DND-41 (cell line): ENCODE measurements around the gene ADAMTSL2.
"Not testable (repeated sequence)": the region's sequence is repeated elsewhere in the genome, so short reads cannot be mapped to it uniquely, and the experiment has no call there.

Experiments used
- ATAC-seq: fragments of 200-7000 bp; cut with Tn5 transposase; 3 replicates; pipeline ENCODE4 v1.9.1; 2021; ENCODE audit warnings: low read depth; ENCODE audit not compliant: insufficient read depth
- DNase-seq: peaks from one replicate; pipeline ENCODE4 v3.0.0-alpha.2; 2020
- H2AFZ ChIP-seq: 2 replicates; pipeline ENCODE4 v1.6.0; 2012; ENCODE audit warnings: low read depth, low read length
- H3K27ac ChIP-seq: 2 replicates; pipeline ENCODE4 v1.5.1; 2012; ENCODE audit warnings: low read length, inconsistent platforms
- H3K27me3 ChIP-seq: fragments of 200-600 bp; sonication (generic); 2 replicates; pipeline ENCODE4 v1.6.0; 2012; ENCODE audit warnings: low read length, mild to moderate bottlenecking, inconsistent platforms; ENCODE audit not compliant: insufficient read depth, poor library complexity
- H3K36me3 ChIP-seq: 2 replicates; pipeline ENCODE4 v1.5.1; 2012; ENCODE audit warnings: low read length, inconsistent platforms; ENCODE audit not compliant: insufficient read depth
- H3K4me1 ChIP-seq: 2 replicates; pipeline ENCODE4 v1.5.1; 2012; ENCODE audit warnings: mild to moderate bottlenecking, low read length; ENCODE audit not compliant: insufficient read depth
- H3K4me2 ChIP-seq: 2 replicates; pipeline ENCODE4 v1.6.0; 2012; ENCODE audit warnings: mild to moderate bottlenecking, moderate library complexity, low read length, inconsistent platforms; ENCODE audit not compliant: insufficient read depth
- H3K4me3 ChIP-seq, 2 experiments: fragments of 200-600 bp in 1 of 2; shearing (Covaris generic) in 1 of 2; 2 replicates each; pipeline ENCODE4 v1.5.1; 2012 to 2016; ENCODE audit warnings: inconsistent platforms in 2 of 2, low read length in 2 of 2, mild to moderate bottlenecking in 2 of 2, low read depth in 1 of 2, moderate library complexity in 1 of 2
- H3K79me2 ChIP-seq: 2 replicates; pipeline ENCODE4 v1.6.0; 2012; ENCODE audit warnings: low read length, inconsistent platforms; ENCODE audit not compliant: insufficient read depth
- H3K9ac ChIP-seq: 2 replicates; pipeline ENCODE4 v1.6.0; 2012; ENCODE audit warnings: low read depth, mild to moderate bottlenecking, inconsistent platforms, low read length, moderate library complexity
- H3K9me3 ChIP-seq: 2 replicates; pipeline ENCODE4 v1.5.1; 2012; ENCODE audit warnings: low read length, moderate library complexity, mild to moderate bottlenecking, inconsistent platforms; ENCODE audit not compliant: insufficient read depth, severe bottlenecking
- H4K20me1 ChIP-seq: 2 replicates; pipeline ENCODE4 v1.6.0; 2012; ENCODE audit warnings: low read length; ENCODE audit not compliant: insufficient read depth
- EZH2 ChIP-seq: IDR thresholded peaks from 3 replicates; pipeline ENCODE4 v1.6.1; 2012; ENCODE audit warnings: borderline replicate concordance, low read depth, mild to moderate bottlenecking, moderate library complexity, low read length, inconsistent platforms; ENCODE audit not compliant: severe bottlenecking
- TF ChIP-seq, protein P1 (sequence below): IDR thresholded peaks from 2 replicates; pipeline ENCODE4 v1.5.1; 2012; ENCODE audit warnings: borderline replicate concordance, low read length, moderate library complexity, mild to moderate bottlenecking; ENCODE audit not compliant: poor library complexity, severe bottlenecking; ENCODE audit errors: extremely low read depth

Gene ADAMTSL2

DNA sequence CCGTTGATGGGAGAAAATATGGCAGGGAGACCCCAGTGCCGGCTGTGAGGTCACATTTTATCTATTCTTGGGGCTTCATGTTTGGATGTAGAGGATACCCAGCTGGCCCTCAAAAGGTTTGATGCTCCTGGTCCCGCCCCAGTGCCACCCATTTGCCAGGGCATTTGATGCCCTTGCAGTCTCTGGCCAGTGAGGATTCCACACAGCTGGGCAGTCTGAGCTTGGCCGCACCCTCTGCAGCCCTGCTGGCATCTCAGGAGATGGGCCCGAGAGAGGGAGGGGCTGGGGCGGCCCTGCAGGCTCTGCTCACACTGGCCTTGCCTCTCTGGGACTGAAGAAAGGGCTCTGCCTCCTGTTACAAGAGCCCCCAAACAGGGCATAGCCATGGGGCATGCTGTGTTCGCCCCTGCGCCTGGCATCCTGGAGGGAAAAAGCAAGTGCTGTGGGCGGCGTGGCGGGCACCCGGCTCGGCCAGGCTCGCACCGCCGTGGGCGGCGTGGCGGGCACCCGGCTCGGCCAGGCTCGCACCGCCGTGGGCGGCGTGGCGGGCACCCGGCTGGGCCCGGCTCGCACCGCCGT is 27.6 kb downstream of the ADAMTSL2 start:
- Histone ChIP-seq H3K27me3 (no peaks in the 10 kb centered on the region), H3K36me3 (no peaks in the 10 kb centered on the region), H3K27ac (no peak overlapping the region), H3K9me3 (no peaks in the 10 kb centered on the region), H3K4me3 (no peak overlapping the region), H4K20me1 (no peaks in the 10 kb centered on the region), H3K4me1 (no peaks in the 10 kb centered on the region), H3K4me2 (no peak overlapping the region), H2AFZ (no peak overlapping the region), H3K79me2 (no peaks in the 10 kb centered on the region), H3K9ac (no peak overlapping the region)
- ATAC-seq = no peak
- TF ChIP-seq, protein P1, sequence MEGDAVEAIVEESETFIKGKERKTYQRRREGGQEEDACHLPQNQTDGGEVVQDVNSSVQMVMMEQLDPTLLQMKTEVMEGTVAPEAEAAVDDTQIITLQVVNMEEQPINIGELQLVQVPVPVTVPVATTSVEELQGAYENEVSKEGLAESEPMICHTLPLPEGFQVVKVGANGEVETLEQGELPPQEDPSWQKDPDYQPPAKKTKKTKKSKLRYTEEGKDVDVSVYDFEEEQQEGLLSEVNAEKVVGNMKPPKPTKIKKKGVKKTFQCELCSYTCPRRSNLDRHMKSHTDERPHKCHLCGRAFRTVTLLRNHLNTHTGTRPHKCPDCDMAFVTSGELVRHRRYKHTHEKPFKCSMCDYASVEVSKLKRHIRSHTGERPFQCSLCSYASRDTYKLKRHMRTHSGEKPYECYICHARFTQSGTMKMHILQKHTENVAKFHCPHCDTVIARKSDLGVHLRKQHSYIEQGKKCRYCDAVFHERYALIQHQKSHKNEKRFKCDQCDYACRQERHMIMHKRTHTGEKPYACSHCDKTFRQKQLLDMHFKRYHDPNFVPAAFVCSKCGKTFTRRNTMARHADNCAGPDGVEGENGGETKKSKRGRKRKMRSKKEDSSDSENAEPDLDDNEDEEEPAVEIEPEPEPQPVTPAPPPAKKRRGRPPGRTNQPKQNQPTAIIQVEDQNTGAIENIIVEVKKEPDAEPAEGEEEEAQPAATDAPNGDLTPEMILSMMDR = no peak
- TF ChIP-seq EZH2 = no peak
- DNase-seq = no peak

- no peaks in the 10 kb centered on the region for H3K79me2 ChIP-seq
- H3K27me3 ChIP-seq = no peaks in the 10 kb centered on the region
- no peak overlapping the region for H3K9ac ChIP-seq
- H3K36me3 ChIP-seq = no peaks in the 10 kb centered on the region
- no peak overlapping the region for H3K4me2 ChIP-seq
- H3K4me3 ChIP-seq = no peak overlapping the region
- no peak overlapping the region for H2AFZ ChIP-seq
- ATAC-seq (no peak), DNase-seq (no peak)
- no peaks in the 10 kb centered on the region for H3K4me1 ChIP-seq
- H3K27ac ChIP-seq = no peak overlapping the region
- TF ChIP-seq, protein P1 = no peak
- no peak for TF ChIP-seq EZH2
- H3K9me3 ChIP-seq = no peaks in the 10 kb centered on the region
- H4K20me1 ChIP-seq = no peaks in the 10 kb centered on the region
These were observed 28.2 kb downstream of the ADAMTSL2 start for GRCh38 chr9:133562611-133563290.

DNA sequence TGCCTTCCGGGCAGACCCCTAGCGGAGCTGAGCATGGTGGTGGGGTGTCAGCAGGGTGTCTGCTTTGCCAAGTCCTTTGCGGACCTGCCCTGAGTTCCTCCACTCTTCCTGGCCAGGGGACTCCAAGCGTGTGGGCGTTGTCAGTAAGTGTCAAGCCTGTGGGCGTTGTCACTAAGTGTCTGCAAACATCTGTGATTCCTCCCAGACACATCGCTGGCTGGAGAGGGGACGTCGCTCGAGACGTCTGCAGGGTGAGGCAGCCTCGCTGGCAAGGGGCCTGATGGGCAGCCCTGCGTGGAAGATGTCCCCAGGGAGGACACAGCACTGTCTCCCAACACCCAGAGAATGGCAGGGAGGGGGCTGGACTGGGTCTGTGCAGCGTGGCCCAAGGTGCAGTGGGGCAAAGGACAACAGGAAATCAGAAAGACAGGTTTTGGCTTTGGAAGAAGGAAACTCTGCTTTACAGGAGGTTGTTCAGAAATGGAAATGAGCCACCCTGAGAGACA is 28.8 kb downstream of the ADAMTSL2 start:
- H3K79me2 ChIP-seq = no peaks in the 10 kb centered on the region
- no peak overlapping the region for H3K9ac ChIP-seq
- DNase-seq = no peak
- no peaks in the 10 kb centered on the region for H3K4me1 ChIP-seq
- no peak overlapping the region for H3K27ac ChIP-seq
- ATAC-seq = no peak
- no peak overlapping the region for H3K4me3 ChIP-seq
- H3K36me3 ChIP-seq = no peaks in the 10 kb centered on the region
- H3K4me2 ChIP-seq = no peak overlapping the region
- no peak overlapping the region for H2AFZ ChIP-seq
- no peaks in the 10 kb centered on the region for H4K20me1 ChIP-seq
- no peaks in the 10 kb centered on the region for H3K9me3 ChIP-seq
- no peaks in the 10 kb centered on the region for H3K27me3 ChIP-seq
- TF ChIP-seq, protein P1 = no peak
- TF ChIP-seq EZH2 = no peak

- not testable (repeated sequence) for H4K20me1 ChIP-seq, H3K4me2 ChIP-seq, H3K9me3 ChIP-seq, H3K9ac ChIP-seq, H3K79me2 ChIP-seq, H3K4me3 ChIP-seq, H3K27ac ChIP-seq, ATAC-seq, H3K4me1 ChIP-seq, H3K36me3 ChIP-seq, H3K27me3 ChIP-seq, DNase-seq, H2AFZ ChIP-seq
These were observed 29.3 kb downstream of the ADAMTSL2 start for GRCh38 chr9:133563814-133564213.
